ENCODE results near the gene MSL2. TPM values are rescaled to one million over a fixed set of nuclear protein-coding genes. Genes with fewer than 3 reads are reported as not detected.
"Not testable (repeated sequence)": the region's sequence is repeated elsewhere in the genome, so short reads cannot be mapped to it uniquely, and the experiment has no call there.

The MSL2 gene
- total RNA-seq, 1 donor from 2014 or later = 16.5 TPM

DNA sequence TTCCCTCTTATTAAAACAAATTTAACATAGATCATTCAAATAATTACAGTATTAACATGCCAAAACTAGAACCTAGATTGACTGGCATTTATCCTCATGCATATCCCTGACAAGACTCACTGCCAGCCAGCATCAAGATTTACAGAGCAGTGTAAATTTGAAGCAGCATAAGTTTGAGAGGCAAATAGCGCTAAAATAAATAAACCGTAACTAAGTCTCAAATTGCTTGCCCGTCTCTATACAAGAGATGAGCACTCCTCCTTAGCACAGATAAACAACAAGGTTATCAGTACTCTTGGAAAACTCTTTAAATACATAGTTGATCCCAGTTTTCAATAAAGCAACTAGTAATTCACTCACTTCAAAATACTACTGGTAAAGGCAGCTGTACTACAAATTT lies 29.6 kb downstream of the MSL2 start:
- no peak overlapping the region for H3K27ac ChIP-seq
- DNase-seq (ENCODE audit: low spot score in 2 of 2) = no peak
- H3K36me3 ChIP-seq = no peaks in the 10 kb centered on the region
- H3K4me1 ChIP-seq = peaks cover 0 to 6% of the 10 kb centered on the region in 2 donors
- intact Hi-C loops (cut with DNase I) = no loop called here
- no peak overlapping the region for H3K4me3 ChIP-seq
- TF ChIP-seq, protein P1, sequence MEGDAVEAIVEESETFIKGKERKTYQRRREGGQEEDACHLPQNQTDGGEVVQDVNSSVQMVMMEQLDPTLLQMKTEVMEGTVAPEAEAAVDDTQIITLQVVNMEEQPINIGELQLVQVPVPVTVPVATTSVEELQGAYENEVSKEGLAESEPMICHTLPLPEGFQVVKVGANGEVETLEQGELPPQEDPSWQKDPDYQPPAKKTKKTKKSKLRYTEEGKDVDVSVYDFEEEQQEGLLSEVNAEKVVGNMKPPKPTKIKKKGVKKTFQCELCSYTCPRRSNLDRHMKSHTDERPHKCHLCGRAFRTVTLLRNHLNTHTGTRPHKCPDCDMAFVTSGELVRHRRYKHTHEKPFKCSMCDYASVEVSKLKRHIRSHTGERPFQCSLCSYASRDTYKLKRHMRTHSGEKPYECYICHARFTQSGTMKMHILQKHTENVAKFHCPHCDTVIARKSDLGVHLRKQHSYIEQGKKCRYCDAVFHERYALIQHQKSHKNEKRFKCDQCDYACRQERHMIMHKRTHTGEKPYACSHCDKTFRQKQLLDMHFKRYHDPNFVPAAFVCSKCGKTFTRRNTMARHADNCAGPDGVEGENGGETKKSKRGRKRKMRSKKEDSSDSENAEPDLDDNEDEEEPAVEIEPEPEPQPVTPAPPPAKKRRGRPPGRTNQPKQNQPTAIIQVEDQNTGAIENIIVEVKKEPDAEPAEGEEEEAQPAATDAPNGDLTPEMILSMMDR (IDR thresholded peaks at IDR 0.05) = no peak
- no peaks in the 10 kb centered on the region for H3K9me3 ChIP-seq
- no peaks in the 10 kb centered on the region for H3K27me3 ChIP-seq

DNA sequence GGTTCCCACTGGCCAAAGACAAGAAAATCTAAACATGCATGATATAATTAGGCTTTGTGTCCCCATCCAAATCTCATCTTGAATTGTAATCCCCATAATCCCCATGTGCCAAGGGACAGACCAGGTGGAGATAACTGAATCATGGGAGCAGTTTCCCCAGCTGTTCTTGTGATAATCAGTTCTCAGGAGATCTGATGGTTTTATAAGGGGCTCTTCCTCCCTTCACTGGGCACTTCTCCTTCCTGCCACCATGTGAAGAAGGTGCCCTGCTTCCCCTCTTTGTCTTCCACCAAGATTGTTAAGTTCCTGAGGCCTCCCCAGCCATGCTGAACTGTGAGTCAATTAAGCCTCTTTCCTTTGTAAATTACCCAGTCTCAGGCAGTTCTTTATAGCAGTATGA lies 32.5 kb downstream of the MSL2 start:
- H3K9me3 ChIP-seq; H3K27ac ChIP-seq; H3K4me1 ChIP-seq; H3K27me3 ChIP-seq; H3K36me3 ChIP-seq; DNase-seq (ENCODE audit: low spot score in 2 of 2); intact Hi-C loops (cut with DNase I); H3K4me3 ChIP-seq: not testable (repeated sequence)

DNA sequence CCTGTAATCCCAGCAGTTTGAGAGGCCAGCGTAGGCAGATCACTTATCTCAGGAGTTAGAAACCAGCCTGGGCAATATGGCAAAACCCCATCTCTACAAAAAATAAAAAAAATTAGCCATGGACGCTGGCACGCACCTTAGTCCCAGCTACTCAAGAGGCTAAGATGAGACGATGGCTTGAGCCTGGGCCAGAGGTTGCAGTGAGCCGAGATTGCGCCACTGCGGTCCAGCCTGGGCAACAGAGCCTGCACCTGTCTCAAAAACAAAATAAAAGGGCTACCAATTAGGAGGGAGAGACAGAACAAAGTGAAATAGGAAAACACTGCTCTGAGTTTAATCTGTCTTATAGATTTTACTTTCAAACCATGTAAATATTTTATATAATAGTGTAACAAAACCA lies 33.8 kb downstream of the MSL2 start:
- peaks cover 0 to 6% of the 10 kb centered on the region in 2 donors for H3K4me1 ChIP-seq
- H3K4me3 ChIP-seq = no peak overlapping the region
- DNase-seq (ENCODE audit: low spot score in 2 of 2) = no peak
- H3K27me3 ChIP-seq = no peaks in the 10 kb centered on the region
- H3K9me3 ChIP-seq = no peaks in the 10 kb centered on the region
- TF ChIP-seq, protein P1 (IDR thresholded peaks at IDR 0.05) = no peak
- H3K36me3 ChIP-seq = no peaks in the 10 kb centered on the region
- intact Hi-C loops (cut with DNase I) = no loop called here
- no peak overlapping the region for H3K27ac ChIP-seq

DNA sequence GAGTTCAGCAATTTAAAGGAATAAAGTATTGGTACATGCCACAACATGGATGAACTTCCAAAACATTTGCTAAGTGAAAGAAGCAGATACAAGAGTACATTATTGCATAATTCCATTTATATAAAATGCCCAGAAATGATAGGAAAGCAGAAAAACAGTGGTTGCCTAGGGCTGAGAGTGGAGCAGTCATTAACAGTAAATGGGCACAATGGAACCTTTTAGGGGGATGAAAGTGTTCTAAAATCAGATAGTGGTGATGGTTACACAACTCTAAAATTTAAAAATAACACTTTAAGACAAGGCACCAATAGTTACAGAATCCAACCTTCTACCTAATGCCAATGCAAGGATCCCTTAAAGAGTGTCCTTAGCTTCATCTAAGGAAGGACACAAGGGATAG lies 34.6 kb downstream of the MSL2 start:
- TF ChIP-seq, protein P1 (IDR thresholded peaks at IDR 0.05) = no peak
- no peak overlapping the region for H3K27ac ChIP-seq
- no peaks in the 10 kb centered on the region for H3K36me3 ChIP-seq
- intact Hi-C loops (cut with DNase I) = no loop called here
- no peak for DNase-seq (ENCODE audit: low spot score in 2 of 2)
- no peaks in the 10 kb centered on the region for H3K27me3 ChIP-seq
- H3K4me1 ChIP-seq = peaks cover 0 to 6% of the 10 kb centered on the region in 2 donors
- H3K9me3 ChIP-seq = no peaks in the 10 kb centered on the region
- no peak overlapping the region for H3K4me3 ChIP-seq

DNA sequence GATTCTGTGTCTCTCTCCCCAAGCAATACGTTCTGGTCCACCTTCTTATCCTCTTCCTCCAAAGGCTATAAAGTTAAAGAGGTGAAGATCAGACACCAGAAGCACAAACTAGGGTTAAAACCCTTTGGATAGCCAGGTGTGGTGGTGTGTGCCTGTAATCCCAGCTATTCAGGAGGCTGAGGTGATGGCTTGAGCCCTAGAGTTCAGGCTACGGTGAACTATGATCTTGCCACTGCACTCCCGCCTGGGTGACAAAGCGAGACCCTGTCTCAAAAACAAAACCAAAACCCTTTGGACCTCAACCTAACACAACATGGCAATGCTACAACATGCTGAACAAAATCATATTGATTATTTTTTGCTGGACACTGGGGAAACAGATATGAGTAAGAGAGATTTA lies 43.2 kb downstream of the MSL2 start:
- peaks cover 4 to 11% of the 10 kb centered on the region in 2 donors for H3K36me3 ChIP-seq
- H3K4me1 ChIP-seq = peaks cover 0 to 2% of the 10 kb centered on the region in 2 donors
- no peaks in the 10 kb centered on the region for H3K27me3 ChIP-seq
- H3K27ac ChIP-seq = no peak overlapping the region
- no peaks in the 10 kb centered on the region for H3K9me3 ChIP-seq
- intact Hi-C loops (cut with DNase I) = no loop called here
- DNase-seq (ENCODE audit: low spot score in 2 of 2) = no peak
- no peak overlapping the region for H3K4me3 ChIP-seq
- TF ChIP-seq, protein P1 (IDR thresholded peaks at IDR 0.05) = no peak

DNA sequence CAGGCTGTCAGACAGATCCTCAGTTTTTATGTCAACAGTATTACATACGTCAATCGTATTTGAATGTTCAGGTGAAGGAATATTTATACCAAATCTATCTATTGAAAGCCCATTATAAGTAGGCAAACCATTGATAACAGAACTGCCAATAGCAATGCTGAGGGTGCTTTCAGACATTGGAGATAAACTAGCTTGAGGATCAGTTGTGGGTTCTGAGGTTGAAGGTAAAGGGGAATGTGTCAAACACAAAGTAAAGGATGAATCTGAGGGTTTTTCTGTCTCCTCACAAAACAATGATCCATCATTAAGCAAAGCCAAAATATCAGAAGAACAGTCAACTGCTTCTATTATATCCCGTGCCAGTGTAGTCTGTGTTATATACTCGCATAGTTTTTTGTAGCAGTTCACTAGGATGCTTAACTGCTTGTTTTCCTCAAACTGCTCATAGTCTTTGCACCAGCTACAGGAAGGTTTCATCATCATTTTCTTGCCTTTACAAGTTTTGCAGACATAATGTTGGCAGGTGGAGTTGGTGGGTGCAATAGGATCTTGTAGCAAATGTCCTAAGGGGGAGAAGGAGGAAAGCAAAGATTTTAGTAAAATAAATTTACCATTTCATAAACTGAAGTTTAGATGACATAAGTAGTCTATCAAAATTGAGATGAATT lies 43.8 kb downstream of the MSL2 start:
- Histone ChIP-seq H3K27me3 (no peaks in the 10 kb centered on the region), H3K9me3 (no peaks in the 10 kb centered on the region), H3K36me3 (peaks cover 4 to 11% of the 10 kb centered on the region in 2 donors), H3K4me3 (no peak overlapping the region), H3K27ac (no peak overlapping the region), H3K4me1 (peaks cover 0 to 2% of the 10 kb centered on the region in 2 donors)
- intact Hi-C loops (cut with DNase I) = no loop called here
- DNase-seq (ENCODE audit: low spot score in 2 of 2) = no peak
- TF ChIP-seq, protein P1 (IDR thresholded peaks at IDR 0.05) = no peak

Measured in ascending aorta (tissue), 2 donors.